ENCODE results near the gene ANKS1A.

DNA sequence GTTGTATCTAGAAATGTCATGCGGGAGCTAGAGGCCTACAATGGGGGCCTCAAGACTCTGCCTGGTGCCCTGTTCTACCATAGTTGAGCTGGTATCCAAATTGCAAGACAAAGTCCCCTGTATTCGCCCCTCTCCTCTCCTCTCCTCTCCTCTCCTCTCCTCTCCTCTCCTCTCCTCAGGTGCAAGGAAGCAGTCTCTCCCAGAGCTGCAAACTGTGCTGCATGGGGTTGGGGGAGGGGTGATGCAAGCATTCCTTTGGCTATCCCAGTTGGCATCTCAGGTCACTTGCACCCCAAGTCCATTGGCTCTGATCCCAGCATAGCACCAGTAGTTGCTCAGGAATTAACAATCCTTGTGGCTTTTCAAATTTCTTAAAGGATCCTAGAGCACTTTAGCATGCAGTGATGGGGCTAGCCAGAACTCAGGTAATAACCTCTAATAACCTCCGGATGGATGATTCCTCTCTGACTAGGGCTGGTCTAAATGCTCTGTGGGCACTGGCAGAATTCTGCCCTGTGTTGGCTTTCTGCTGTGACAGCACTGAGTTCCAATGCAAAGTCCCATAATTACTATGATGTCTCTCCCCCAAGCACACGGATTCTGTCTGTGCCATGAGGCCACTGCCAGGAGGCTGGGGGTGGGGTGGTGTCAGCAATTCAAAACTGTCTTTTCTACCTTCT lies 36.5 kb upstream of the ANKS1A start:
- TF ChIP-seq, protein P1, sequence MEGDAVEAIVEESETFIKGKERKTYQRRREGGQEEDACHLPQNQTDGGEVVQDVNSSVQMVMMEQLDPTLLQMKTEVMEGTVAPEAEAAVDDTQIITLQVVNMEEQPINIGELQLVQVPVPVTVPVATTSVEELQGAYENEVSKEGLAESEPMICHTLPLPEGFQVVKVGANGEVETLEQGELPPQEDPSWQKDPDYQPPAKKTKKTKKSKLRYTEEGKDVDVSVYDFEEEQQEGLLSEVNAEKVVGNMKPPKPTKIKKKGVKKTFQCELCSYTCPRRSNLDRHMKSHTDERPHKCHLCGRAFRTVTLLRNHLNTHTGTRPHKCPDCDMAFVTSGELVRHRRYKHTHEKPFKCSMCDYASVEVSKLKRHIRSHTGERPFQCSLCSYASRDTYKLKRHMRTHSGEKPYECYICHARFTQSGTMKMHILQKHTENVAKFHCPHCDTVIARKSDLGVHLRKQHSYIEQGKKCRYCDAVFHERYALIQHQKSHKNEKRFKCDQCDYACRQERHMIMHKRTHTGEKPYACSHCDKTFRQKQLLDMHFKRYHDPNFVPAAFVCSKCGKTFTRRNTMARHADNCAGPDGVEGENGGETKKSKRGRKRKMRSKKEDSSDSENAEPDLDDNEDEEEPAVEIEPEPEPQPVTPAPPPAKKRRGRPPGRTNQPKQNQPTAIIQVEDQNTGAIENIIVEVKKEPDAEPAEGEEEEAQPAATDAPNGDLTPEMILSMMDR (conservative IDR thresholded peaks at IDR 0.05; ENCODE audit: low read depth, low read length) = no peak
- TF ChIP-seq EZH2 (IDR thresholded peaks at IDR 0.05; ENCODE audit: borderline replicate concordance, low read depth, low read length, poor library complexity, severe bottlenecking) = no peak
